ENCODE data around the gene PFN4.

- TF ChIP-seq RNF2 (IDR thresholded peaks at IDR 0.05; ENCODE audit: borderline replicate concordance, low read depth) = no peak
- no peak for TF ChIP-seq KDM1A (IDR thresholded peaks at IDR 0.05; ENCODE audit: low read depth)
- no peak for TF ChIP-seq HDAC2 (IDR thresholded peaks at IDR 0.05)
- TF ChIP-seq CTCF (IDR thresholded peaks at IDR 0.05) = no peak
- TF ChIP-seq CEBPB (IDR thresholded peaks at IDR 0.05) = no peak
- no peak for TF ChIP-seq JUN (IDR thresholded peaks at IDR 0.05)
- TF ChIP-seq SMC3 (IDR thresholded peaks at IDR 0.05) = no peak
- no peak for TF ChIP-seq MAZ (IDR thresholded peaks at IDR 0.05; ENCODE audit: borderline replicate concordance, low read depth, low read length)
- no peak for TF ChIP-seq USF2 (IDR thresholded peaks at IDR 0.05)
These were observed 45.6 kb downstream of the PFN4 start for GRCh38 chr2:24077535-24077877.
